RWPE2 (cell line): ENCODE measurements around the gene TMEM59L.
A peak's percentile ranks its signal among the peaks of the same experiment; 100 is the strongest.

ENCODE experiments used
- ATAC-seq: fragments of 200-7000 bp; cut with Tn5 transposase; 3 replicates; pipeline ENCODE4 v1.9.1; 2021; ENCODE audit warnings: low read depth
- DNase-seq: peaks from one replicate; pipeline ENCODE4 v3.0.0-alpha.2; 2020; ENCODE audit warnings: low spot score
- H3K27ac ChIP-seq: fragments of 450-650 bp; 2 replicates; pipeline ENCODE4 v1.5.1; 2017; ENCODE audit warnings: mild to moderate bottlenecking; ENCODE audit not compliant: poor library complexity, severe bottlenecking
- H3K27me3 ChIP-seq: fragments of 250-450 bp; sonication (Bioruptor Pico); 2 replicates; pipeline ENCODE4 v1.5.1; 2021; ENCODE audit warnings: mild to moderate bottlenecking, moderate library complexity; ENCODE audit not compliant: insufficient read depth, poor library complexity, severe bottlenecking
- H3K36me3 ChIP-seq: fragments of 250-450 bp; sonication (Bioruptor Pico); 2 replicates; pipeline ENCODE4 v1.5.1; 2020; ENCODE audit warnings: low read depth, mild to moderate bottlenecking, moderate library complexity
- H3K4me1 ChIP-seq: fragments of 250-450 bp; sonication (Bioruptor Pico); 2 replicates; pipeline ENCODE4 v1.5.1; 2021; ENCODE audit warnings: mild to moderate bottlenecking, moderate library complexity; ENCODE audit not compliant: insufficient read depth, poor library complexity, severe bottlenecking
- H3K4me3 ChIP-seq: fragments of 250-450 bp; sonication (Bioruptor Pico); 2 replicates; pipeline ENCODE4 v1.5.1; 2021; ENCODE audit warnings: mild to moderate bottlenecking, moderate library complexity; ENCODE audit not compliant: severe bottlenecking
- H3K9me3 ChIP-seq: fragments of 250-450 bp; sonication (Bioruptor Pico); 2 replicates; pipeline ENCODE4 v1.5.1; 2021; ENCODE audit warnings: mild to moderate bottlenecking, moderate library complexity; ENCODE audit not compliant: severe bottlenecking
- CTCF ChIP-seq: fragments of 450-650 bp; IDR thresholded peaks from one replicate; pipeline ENCODE4 v1.5.1; 2017; ENCODE audit warnings: mild to moderate bottlenecking, moderate library complexity; ENCODE audit not compliant: poor library complexity, severe bottlenecking

Gene TMEM59L

GRCh38 chr19:18658366-18658855 is 45.7 kb downstream of the TMEM59L start:
- DNase-seq (no peak), ATAC-seq (no peak)
- no peaks in the 10 kb centered on the region for H3K27me3 ChIP-seq
- H3K9me3 ChIP-seq, result no peaks in the 10 kb centered on the region
- H3K36me3 ChIP-seq, result no peaks in the 10 kb centered on the region
- H3K4me3 ChIP-seq, result no peak overlapping the region
- no peak for TF ChIP-seq CTCF
- H3K27ac ChIP-seq, result no peak overlapping the region
- H3K4me1 ChIP-seq, result no peaks in the 10 kb centered on the region

DNA sequence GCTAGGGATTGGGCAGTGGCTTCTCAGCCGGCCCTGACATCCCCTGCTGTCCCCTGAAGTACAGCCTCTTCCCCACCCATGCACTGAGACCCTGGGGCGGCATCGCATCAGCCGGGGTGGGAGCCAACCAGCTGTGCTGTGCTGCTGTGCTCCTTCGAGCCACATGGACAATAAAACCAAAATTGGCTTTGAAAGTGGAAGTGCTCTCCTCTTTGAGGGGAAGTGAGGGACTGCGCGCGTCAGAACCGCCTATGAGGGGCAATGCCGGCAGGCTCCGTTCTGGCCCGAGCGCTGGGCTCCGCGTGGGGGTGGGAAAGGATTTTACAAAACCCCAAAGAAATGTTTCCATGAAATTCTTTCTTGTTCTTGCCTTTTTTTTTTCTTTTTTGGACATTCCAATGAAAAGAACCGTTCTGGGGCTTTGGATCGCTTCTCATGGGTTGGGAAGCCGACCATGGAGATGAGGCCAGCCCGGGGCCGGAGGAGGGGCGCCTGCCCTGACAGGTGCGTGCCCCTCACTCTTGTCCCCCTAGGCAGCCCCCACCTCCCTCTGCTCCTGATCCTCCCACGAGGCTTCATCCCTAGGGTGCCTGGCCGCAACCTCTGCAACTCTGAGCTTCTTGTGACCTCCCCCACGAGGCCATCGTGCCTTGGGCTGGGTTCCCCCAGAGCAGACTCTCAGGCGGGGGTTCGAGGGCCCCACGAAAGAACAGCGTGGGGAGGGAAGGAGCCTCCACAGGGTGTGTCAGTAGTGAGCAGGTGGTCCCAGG is 46.8 kb downstream of the TMEM59L start:
- no peak overlapping the region for H3K4me3 ChIP-seq
- no peak for DNase-seq
- no peak overlapping the region for H3K27ac ChIP-seq
- no peak for TF ChIP-seq CTCF
- H3K36me3 ChIP-seq, result no peaks in the 10 kb centered on the region
- no peaks in the 10 kb centered on the region for H3K9me3 ChIP-seq
- ATAC-seq, result no peak
- H3K4me1 ChIP-seq, result no peaks in the 10 kb centered on the region
- H3K27me3 ChIP-seq, result no peaks in the 10 kb centered on the region

- no peaks in the 10 kb centered on the region for H3K4me1 ChIP-seq
- no peak overlapping the region for H3K4me3 ChIP-seq
- no peak for TF ChIP-seq CTCF
- no peak for ATAC-seq
- H3K27ac ChIP-seq, result no peak overlapping the region
- no peaks in the 10 kb centered on the region for H3K27me3 ChIP-seq
- no peaks in the 10 kb centered on the region for H3K9me3 ChIP-seq
- H3K36me3 ChIP-seq, result no peaks in the 10 kb centered on the region
- DNase-seq, result peak; percentile 60
Measured at GRCh38 chr19:18660051-18660910, 47.6 kb downstream of the TMEM59L start.

DNA sequence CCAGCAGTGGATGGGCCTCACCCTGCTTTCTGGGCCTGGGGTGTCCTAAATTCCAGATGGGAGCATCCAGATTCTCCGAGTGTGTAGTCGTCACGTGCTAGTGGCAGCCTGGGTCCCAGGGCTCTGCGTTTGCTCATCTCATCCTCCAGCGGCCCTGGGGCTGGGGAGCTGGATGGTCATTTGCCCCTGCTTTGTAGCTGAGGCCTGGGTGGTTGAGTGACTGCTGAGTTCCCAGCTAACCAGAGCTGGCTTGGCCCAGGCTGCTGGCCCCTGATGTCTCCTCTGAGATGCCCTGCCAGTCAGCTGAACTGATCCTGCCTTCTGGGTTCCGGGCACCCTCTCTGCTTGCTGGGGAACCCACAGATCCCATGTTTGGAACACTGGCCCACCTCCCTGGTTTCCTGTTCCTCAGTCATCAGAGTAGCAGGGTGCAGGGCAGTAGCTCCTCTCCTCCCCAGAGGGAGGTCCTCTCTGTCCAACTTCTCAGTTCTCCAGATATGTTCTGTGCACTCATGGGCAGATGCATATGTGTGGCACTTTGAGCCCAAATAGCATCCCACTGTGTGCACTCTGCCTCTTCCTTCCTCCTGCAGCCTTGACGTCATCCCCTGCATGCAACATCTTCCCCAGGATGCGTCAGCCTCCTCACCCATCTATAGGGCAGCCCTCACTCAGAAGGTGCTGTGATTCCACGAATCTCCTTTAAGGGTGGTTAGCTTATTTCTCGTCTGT is 48.4 kb downstream of the TMEM59L start:
- no peaks in the 10 kb centered on the region for H3K4me1 ChIP-seq

More for the DNA sequence above, 48.4 kb downstream of the TMEM59L start:
- Histone ChIP-seq H3K4me3 (no peak overlapping the region), H3K27ac (no peak overlapping the region), H3K27me3 (no peaks in the 10 kb centered on the region), H3K9me3 (no peaks in the 10 kb centered on the region), H3K36me3 (no peaks in the 10 kb centered on the region)
- ATAC-seq (no peak), DNase-seq (no peak)
- TF ChIP-seq CTCF, result no peak
